ENCODE data around the gene THG1L. TPM values are rescaled to one million over a fixed set of nuclear protein-coding genes. Genes with fewer than 3 reads are reported as not detected.

THG1L gene
- total and polyA plus RNA-seq, 8 donors: 2.9 to 29.6 (median 17.2) TPM

DNA sequence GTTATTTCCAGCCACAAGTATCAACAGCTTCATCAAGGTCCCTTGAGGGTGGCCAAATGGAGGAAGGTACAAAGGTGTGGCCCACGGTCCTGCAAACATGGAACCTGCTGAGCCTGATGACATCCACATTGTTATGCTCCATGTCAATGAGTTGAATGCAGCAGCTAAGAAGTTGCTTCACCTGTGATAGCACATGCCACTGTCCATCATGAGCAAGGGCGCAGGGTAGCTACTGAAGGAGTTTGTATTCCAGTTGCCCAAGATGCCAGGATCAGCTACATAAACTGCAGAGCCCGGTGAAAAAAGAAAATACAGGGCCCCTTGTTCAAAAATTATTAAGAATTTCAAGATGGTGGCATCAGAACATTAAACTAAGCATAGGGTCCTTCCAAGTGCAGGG, 36.5 kb downstream of the THG1L start:
- TF ChIP-seq POLR2AphosphoS5 (IDR thresholded peaks at IDR 0.05) (no peak), POLR2A (IDR thresholded peaks at IDR 0.05) (no peak), EP300 (IDR thresholded peaks at IDR 0.05) (no peak)
- TF ChIP-seq, protein P1, sequence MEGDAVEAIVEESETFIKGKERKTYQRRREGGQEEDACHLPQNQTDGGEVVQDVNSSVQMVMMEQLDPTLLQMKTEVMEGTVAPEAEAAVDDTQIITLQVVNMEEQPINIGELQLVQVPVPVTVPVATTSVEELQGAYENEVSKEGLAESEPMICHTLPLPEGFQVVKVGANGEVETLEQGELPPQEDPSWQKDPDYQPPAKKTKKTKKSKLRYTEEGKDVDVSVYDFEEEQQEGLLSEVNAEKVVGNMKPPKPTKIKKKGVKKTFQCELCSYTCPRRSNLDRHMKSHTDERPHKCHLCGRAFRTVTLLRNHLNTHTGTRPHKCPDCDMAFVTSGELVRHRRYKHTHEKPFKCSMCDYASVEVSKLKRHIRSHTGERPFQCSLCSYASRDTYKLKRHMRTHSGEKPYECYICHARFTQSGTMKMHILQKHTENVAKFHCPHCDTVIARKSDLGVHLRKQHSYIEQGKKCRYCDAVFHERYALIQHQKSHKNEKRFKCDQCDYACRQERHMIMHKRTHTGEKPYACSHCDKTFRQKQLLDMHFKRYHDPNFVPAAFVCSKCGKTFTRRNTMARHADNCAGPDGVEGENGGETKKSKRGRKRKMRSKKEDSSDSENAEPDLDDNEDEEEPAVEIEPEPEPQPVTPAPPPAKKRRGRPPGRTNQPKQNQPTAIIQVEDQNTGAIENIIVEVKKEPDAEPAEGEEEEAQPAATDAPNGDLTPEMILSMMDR (IDR thresholded peaks at IDR 0.05): no peak
- 58 to 96% (median 84%) methylated on average over 3 of the region's 3 CpGs for WGBS, 5 donors
- Histone ChIP-seq H3K27me3 (no peaks in the 10 kb centered on the region), H3K36me3 (no peaks in the 10 kb centered on the region), H3K4me1 (peaks cover 0 to 10% (median 0%) of the 10 kb centered on the region in 4 donors), H3K9me3 (peaks cover 0 to 6% (median 0%) of the 10 kb centered on the region in 4 donors), H3K27ac (no peak overlapping the region), H3K4me3 (no peak overlapping the region)
- no peak for DNase-seq
- intact Hi-C loops (cut with DNase I; ENCODE audit: low total_unique reads): no loop called here

DNA sequence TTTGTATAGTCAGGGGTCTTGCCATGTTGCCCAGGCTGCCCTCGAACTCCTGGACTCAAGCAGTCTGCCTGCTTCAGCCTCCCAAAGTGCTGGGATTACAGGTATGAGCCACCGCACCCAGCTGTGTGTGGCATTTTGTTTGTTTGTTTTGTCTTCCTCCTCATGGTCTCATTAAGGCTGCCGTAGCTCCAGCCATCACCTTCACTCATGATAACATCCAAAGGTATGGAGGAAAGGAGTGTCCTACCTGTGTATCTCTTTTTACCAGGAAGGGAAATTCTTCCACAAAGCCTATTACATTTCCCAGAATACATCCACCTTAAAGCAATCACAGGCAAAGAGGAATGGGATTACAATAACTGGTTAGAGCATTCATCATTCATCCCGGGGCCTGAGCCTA, 39.4 kb downstream of the THG1L start:
- Histone ChIP-seq H3K27ac (no peak overlapping the region), H3K36me3 (no peaks in the 10 kb centered on the region), H3K27me3 (no peaks in the 10 kb centered on the region), H3K4me3 (no peak overlapping the region), H3K4me1 (no peaks in the 10 kb centered on the region), H3K9me3 (peaks cover 0 to 6% (median 0%) of the 10 kb centered on the region in 4 donors)
- TF ChIP-seq POLR2AphosphoS5 (IDR thresholded peaks at IDR 0.05): no peak
- TF ChIP-seq, protein P1 (IDR thresholded peaks at IDR 0.05): no peak
- TF ChIP-seq EP300 (IDR thresholded peaks at IDR 0.05): no peak
- no peak for TF ChIP-seq POLR2A (IDR thresholded peaks at IDR 0.05)
- 93 to 96% (median 94%) methylated on average over 4 of the region's 4 CpGs for WGBS, 5 donors
- intact Hi-C loops (cut with DNase I; ENCODE audit: low total_unique reads): no loop called here
- DNase-seq: no peak

DNA sequence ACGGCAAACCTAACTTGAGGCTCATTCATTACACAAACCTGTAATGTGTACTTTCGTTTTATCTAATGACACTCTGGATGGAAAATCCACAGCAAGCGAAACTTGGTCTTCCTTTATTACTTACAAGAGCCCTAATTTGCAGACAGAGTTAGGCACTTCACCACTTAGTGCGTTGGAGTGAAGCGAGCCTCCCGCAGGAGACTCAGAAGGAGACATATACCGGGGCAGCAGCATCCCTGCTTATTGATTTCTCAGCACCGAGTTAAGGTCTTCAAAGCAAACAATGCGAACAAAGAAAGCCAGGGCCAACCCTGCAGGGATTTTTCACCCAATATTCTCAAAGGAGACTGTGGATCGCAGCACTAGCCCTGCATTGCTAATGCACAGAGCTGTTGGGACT, 40.9 kb downstream of the THG1L start:
- Histone ChIP-seq H3K4me1 (no peaks in the 10 kb centered on the region), H3K9me3 (peaks cover 0 to 6% (median 0%) of the 10 kb centered on the region in 4 donors), H3K4me3 (no peak overlapping the region), H3K36me3 (no peaks in the 10 kb centered on the region), H3K27me3 (no peaks in the 10 kb centered on the region), H3K27ac (no peak overlapping the region)
- 57 to 68% (median 60%) methylated on average over 10 of the region's 10 CpGs for WGBS, 5 donors
- DNase-seq: no peak
- TF ChIP-seq POLR2A (IDR thresholded peaks at IDR 0.05) (no peak), POLR2AphosphoS5 (IDR thresholded peaks at IDR 0.05) (no peak), EP300 (IDR thresholded peaks at IDR 0.05) (no peak)
- TF ChIP-seq, protein P1 (IDR thresholded peaks at IDR 0.05): no peak
- intact Hi-C loops (cut with DNase I; ENCODE audit: low total_unique reads): no loop called here

DNA sequence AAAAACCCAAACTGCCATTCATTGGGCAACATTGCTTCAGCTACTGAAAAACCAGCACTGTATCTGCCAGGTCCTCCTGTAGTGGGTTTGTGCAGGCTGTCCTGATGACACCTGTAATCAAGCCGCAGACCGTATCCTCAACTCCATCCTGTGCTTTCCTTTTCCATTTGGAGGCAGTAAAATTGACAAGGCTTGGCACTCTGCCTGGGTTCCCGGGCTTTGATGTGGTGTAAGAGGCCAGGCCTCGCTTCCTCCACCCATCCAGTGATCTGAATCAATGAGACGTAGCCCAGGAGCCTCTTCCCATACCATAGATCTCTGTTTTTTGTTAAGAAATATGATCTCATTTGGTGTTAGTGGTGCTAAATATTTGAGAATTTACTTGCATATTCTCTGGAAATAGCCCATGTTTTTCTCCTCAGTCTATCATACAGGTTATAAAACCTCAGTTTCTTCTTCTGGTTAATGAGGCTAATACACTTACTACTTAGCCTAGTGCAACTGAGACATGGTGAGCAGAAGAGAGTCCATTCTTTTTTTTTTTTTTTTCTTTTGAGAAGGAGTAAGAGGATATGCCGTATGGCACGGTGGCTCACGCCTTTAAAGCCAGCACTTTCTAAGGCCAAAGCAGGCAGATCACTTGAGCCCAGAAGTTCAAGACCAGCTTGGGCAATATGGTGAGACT, 47.0 kb downstream of the THG1L start:
- WGBS, 5 donors: 53 to 64% (median 59%) methylated on average over 8 of the region's 8 CpGs
- intact Hi-C loops (cut with DNase I; ENCODE audit: low total_unique reads): no loop called here
- Histone ChIP-seq H3K4me1 (no peaks in the 10 kb centered on the region), H3K27me3 (no peaks in the 10 kb centered on the region), H3K27ac (no peak overlapping the region), H3K4me3 (no peak overlapping the region), H3K36me3 (peaks cover 0 to 3% (median 0%) of the 10 kb centered on the region in 4 donors), H3K9me3 (no peaks in the 10 kb centered on the region)
- DNase-seq: peak; percentile 32 to 54
- TF ChIP-seq EP300 (IDR thresholded peaks at IDR 0.05) (no peak), POLR2AphosphoS5 (IDR thresholded peaks at IDR 0.05) (no peak), POLR2A (IDR thresholded peaks at IDR 0.05) (no peak)
- TF ChIP-seq, protein P1 (IDR thresholded peaks at IDR 0.05): no peak
